Hepatocyte (in vitro differentiated cells): Measurements from ENCODE around the gene AXIN1. TPM values are rescaled to one million over a fixed set of nuclear protein-coding genes. Genes with fewer than 3 reads are reported as not detected.

Source experiments
- DNase-seq: peaks from one replicate; pipeline ENCODE4 v3.0.0-alpha.2; 2016; ENCODE audit warnings: low spot score
- H2AFZ ChIP-seq: fragments of 200-600 bp; sonication (generic); 2 replicates; pipeline ENCODE4 v1.6.0; 2016; ENCODE audit warnings: antibody characterized with exemption, mild to moderate bottlenecking
- H3K27ac ChIP-seq: fragments of 200-600 bp; sonication (generic); 2 replicates; pipeline ENCODE4 v1.5.1; 2016; ENCODE audit warnings: mild to moderate bottlenecking
- H3K27me3 ChIP-seq: fragments of 200-600 bp; sonication (generic); 2 replicates; pipeline ENCODE4 v1.6.1; 2016
- H3K36me3 ChIP-seq: fragments of 200-600 bp; sonication (generic); replicated peaks from 2 replicates; pipeline ENCODE4 v1.5.1; 2016; ENCODE audit warnings: low read depth; ENCODE audit not compliant: insufficient read depth
- H3K4me1 ChIP-seq: fragments of 200-600 bp; sonication (generic); 2 replicates; pipeline ENCODE4 v1.5.1; 2016; ENCODE audit warnings: mild to moderate bottlenecking, moderate library complexity; ENCODE audit not compliant: insufficient read depth
- H3K4me2 ChIP-seq: fragments of 200-600 bp; sonication (generic); 2 replicates; pipeline ENCODE4 v1.6.0; 2016
- H3K4me3 ChIP-seq: fragments of 200-600 bp; sonication (generic); 2 replicates; pipeline ENCODE4 v1.5.1; 2016; ENCODE audit warnings: mild to moderate bottlenecking
- H3K79me2 ChIP-seq: fragments of 200-600 bp; sonication (generic); 2 replicates; pipeline ENCODE4 v1.6.0; 2017; ENCODE audit warnings: mild to moderate bottlenecking
- H3K9me2 ChIP-seq: fragments of 200-600 bp; sonication (generic); replicated peaks from 2 replicates; pipeline ENCODE4 v1.6.0; 2017; ENCODE audit warnings: mild to moderate bottlenecking; ENCODE audit not compliant: insufficient read depth
- H3K9me3 ChIP-seq: fragments of 200-600 bp; sonication (generic); 2 replicates; pipeline ENCODE4 v1.5.1; 2016; ENCODE audit warnings: low read depth, mild to moderate bottlenecking
- H4K20me1 ChIP-seq: fragments of 200-600 bp; sonication (generic); 2 replicates; pipeline ENCODE4 v1.6.0; 2016; ENCODE audit warnings: mild to moderate bottlenecking; ENCODE audit not compliant: insufficient read depth, poor library complexity, severe bottlenecking
- EZH2 ChIP-seq: fragments of 200-600 bp; sonication (generic); IDR thresholded peaks from 2 replicates; pipeline ENCODE4 v1.6.1; 2016; ENCODE audit warnings: antibody characterized with exemption, mild to moderate bottlenecking, borderline replicate concordance
- EZH2phosphoT487 ChIP-seq: fragments of 200-600 bp; sonication (generic); IDR thresholded peaks from one replicate; pipeline ENCODE4 v1.6.1; 2018; ENCODE audit warnings: antibody characterized with exemption, mild to moderate bottlenecking, low read depth, moderate library complexity; ENCODE audit not compliant: unreplicated experiment, severe bottlenecking
- WGBS: methylation state at CpG from one replicate; pipeline ENCODE4 v1.1.6; 2016; ENCODE audit warnings: low lambda C conversion rate; ENCODE audit errors: missing lambda C conversion rate; 5-methylcytosine and 5-hydroxymethylcytosine counted together
- polyA plus RNA-seq: library from polyadenylated mRNA; unstranded; fragments of >200 nt; fragmentation: Nextera tagmentation; extraction: Ambion mirVana; gene quantifications from 2 replicates; pipeline ENCODE4 v1.2.1, GENCODE V29; 2016
- total RNA-seq: library from RNA; depleted of rRNA; stranded (reverse); fragments of >200 nt; gene quantifications from 2 replicates; pipeline ENCODE4 v1.2.3, GENCODE V29; 2014
- TF ChIP-seq, protein P1 (sequence below): fragments of 200-600 bp; sonication (generic); IDR thresholded peaks from 2 replicates; pipeline ENCODE4 v1.5.1; 2016; ENCODE audit warnings: antibody characterized with exemption, mild to moderate bottlenecking; ENCODE audit not compliant: poor library complexity

AXIN1 gene
- total and polyA plus RNA-seq, 2 experiments from 2014 or later, result 16.1 to 27.2 TPM

- Histone ChIP-seq H3K79me2 (no peaks in the 10 kb centered on the region), H3K9me2 (no peaks in the 10 kb centered on the region), H3K4me3 (no peak overlapping the region), H3K4me2 (no peak overlapping the region), H3K4me1 (no peaks in the 10 kb centered on the region), H2AFZ (no peak overlapping the region), H3K9me3 (no peaks in the 10 kb centered on the region), H3K27ac (no peak overlapping the region), H4K20me1 (no peaks in the 10 kb centered on the region), H3K27me3 (no peaks in the 10 kb centered on the region), H3K36me3 (no peaks in the 10 kb centered on the region)
- TF ChIP-seq EZH2phosphoT487 (no peak), EZH2 (no peak)
- TF ChIP-seq, protein P1, sequence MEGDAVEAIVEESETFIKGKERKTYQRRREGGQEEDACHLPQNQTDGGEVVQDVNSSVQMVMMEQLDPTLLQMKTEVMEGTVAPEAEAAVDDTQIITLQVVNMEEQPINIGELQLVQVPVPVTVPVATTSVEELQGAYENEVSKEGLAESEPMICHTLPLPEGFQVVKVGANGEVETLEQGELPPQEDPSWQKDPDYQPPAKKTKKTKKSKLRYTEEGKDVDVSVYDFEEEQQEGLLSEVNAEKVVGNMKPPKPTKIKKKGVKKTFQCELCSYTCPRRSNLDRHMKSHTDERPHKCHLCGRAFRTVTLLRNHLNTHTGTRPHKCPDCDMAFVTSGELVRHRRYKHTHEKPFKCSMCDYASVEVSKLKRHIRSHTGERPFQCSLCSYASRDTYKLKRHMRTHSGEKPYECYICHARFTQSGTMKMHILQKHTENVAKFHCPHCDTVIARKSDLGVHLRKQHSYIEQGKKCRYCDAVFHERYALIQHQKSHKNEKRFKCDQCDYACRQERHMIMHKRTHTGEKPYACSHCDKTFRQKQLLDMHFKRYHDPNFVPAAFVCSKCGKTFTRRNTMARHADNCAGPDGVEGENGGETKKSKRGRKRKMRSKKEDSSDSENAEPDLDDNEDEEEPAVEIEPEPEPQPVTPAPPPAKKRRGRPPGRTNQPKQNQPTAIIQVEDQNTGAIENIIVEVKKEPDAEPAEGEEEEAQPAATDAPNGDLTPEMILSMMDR, result no peak
- 97% methylated on average over 6 of the region's 6 CpGs for WGBS
- DNase-seq, result no peak
These were observed 51.3 kb downstream of the AXIN1 start for GRCh38 chr16:301235-301634.

DNA sequence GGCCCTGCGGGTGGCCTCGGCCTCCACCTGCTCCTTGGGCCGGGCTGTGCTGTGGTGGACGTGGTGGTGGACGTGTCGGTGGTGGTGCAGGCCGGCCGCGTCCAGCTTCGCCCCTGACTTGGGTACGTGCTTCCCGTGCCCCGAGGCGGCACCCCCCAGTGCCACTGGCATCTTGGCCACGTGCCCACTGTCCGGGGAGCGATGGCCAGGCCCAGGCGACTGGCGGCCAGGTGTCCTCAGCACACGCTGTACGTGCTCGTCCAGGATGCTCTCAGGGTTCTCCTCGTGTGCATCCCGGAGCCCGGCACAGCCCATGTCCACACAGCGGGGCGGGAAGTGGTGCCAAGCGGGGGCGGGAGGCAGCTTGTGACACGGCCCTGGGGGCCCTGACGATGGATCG, 54.7 kb downstream of the AXIN1 start:
- no peaks in the 10 kb centered on the region for H3K36me3 ChIP-seq
- no peak overlapping the region for H3K27ac ChIP-seq
- H3K4me1 ChIP-seq, result no peaks in the 10 kb centered on the region
- H4K20me1 ChIP-seq, result no peaks in the 10 kb centered on the region
- DNase-seq, result no peak
- 98% methylated on average over 26 of the region's 32 CpGs for WGBS
- no peaks in the 10 kb centered on the region for H3K27me3 ChIP-seq
- H2AFZ ChIP-seq, result no peak overlapping the region
- H3K4me3 ChIP-seq, result no peak overlapping the region
- no peaks in the 10 kb centered on the region for H3K9me3 ChIP-seq
- no peaks in the 10 kb centered on the region for H3K79me2 ChIP-seq
- H3K4me2 ChIP-seq, result no peak overlapping the region
- H3K9me2 ChIP-seq, result no peaks in the 10 kb centered on the region
- TF ChIP-seq, protein P1, result no peak
- no peak for TF ChIP-seq EZH2
- TF ChIP-seq EZH2phosphoT487, result no peak

- 96% methylated on average over 34 of the region's 37 CpGs for WGBS
- H3K36me3 ChIP-seq, result no peaks in the 10 kb centered on the region
These were observed 55.6 kb downstream of the AXIN1 start for GRCh38 chr16:296806-297510.

More at GRCh38 chr16:296806-297510, 55.6 kb downstream of the AXIN1 start:
- Histone ChIP-seq H3K9me3 (no peaks in the 10 kb centered on the region), H2AFZ (no peak overlapping the region), H3K27me3 (no peaks in the 10 kb centered on the region), H3K79me2 (no peaks in the 10 kb centered on the region), H3K4me1 (no peaks in the 10 kb centered on the region), H3K27ac (no peak overlapping the region), H3K4me2 (no peak overlapping the region), H3K4me3 (no peak overlapping the region), H3K9me2 (no peaks in the 10 kb centered on the region), H4K20me1 (no peaks in the 10 kb centered on the region)
- TF ChIP-seq EZH2, result no peak
- TF ChIP-seq, protein P1, result no peak
- TF ChIP-seq EZH2phosphoT487, result no peak
- DNase-seq, result no peak
